Spleen (tissue), 11 donors: Measurements from ENCODE around the gene TMX4. TPM values are rescaled to one million over a fixed set of nuclear protein-coding genes. Genes with fewer than 3 reads are reported as not detected.

Experiments
- DNase-seq: peaks from one replicate; pipeline ENCODE4 v3.0.0-alpha.2; 2020
- H3K27ac ChIP-seq, 8 donors: fragments of 200-600 bp; sonication (generic) in 7 of 8; 1 replicate in 4 of 8; 2 replicates in 4 of 8; pipeline versions ENCODE4 v1.5.0 to v1.8.0; 2016 to 2021; ENCODE audit warnings: inconsistent platforms in 4 of 8, mild to moderate bottlenecking in 4 of 8, moderate library complexity in 1 of 8
- H3K27me3 ChIP-seq, 7 donors: fragments of 200-600 bp; sonication (generic) in 6 of 7; replicated peaks in 1 of 7; 1 replicate in 4 of 7; 2 replicates in 3 of 7; pipeline versions ENCODE4 v1.5.0 to v1.8.0; 2016 to 2021; ENCODE audit warnings: inconsistent platforms in 3 of 7, mild to moderate bottlenecking in 1 of 7
- H3K36me3 ChIP-seq, 6 donors: fragments of 200-600 bp; sonication (generic) in 5 of 6; 1 replicate in 4 of 6; 2 replicates in 2 of 6; pipeline versions ENCODE4 v1.5.0 to v1.8.0; 2016 to 2021; ENCODE audit warnings: inconsistent platforms in 2 of 6
- H3K4me1 ChIP-seq, 6 donors: fragments of 200-600 bp; sonication (generic) in 5 of 6; 1 replicate in 3 of 6; 2 replicates in 3 of 6; pipeline versions ENCODE4 v1.5.0 to v1.8.0; 2016 to 2021; ENCODE audit warnings: inconsistent platforms in 3 of 6
- H3K4me3 ChIP-seq, 8 donors: fragments of 200-600 bp; sonication (generic) in 7 of 8; 1 replicate in 4 of 8; 2 replicates in 4 of 8; pipeline versions ENCODE4 v1.5.0 to v1.8.0; 2016 to 2021; ENCODE audit warnings: inconsistent platforms in 4 of 8, mild to moderate bottlenecking in 4 of 8, moderate library complexity in 2 of 8
- H3K9me3 ChIP-seq, 8 donors: fragments of 200-600 bp; sonication (generic) in 7 of 8; 1 replicate in 4 of 8; 2 replicates in 4 of 8; pipeline versions ENCODE4 v1.5.0 to v1.8.0; 2016 to 2021; ENCODE audit warnings: inconsistent platforms in 4 of 8
- CTCF ChIP-seq, 11 experiments: fragments of 200-600 bp in 7 of 11; fragments of 450-650 bp in 4 of 11; sonication (generic) in 4 of 11; IDR thresholded peaks in 8 of 11; conservative IDR thresholded peaks in 3 of 11; 1 replicate in 7 of 11; 2 replicates in 4 of 11; pipeline versions ENCODE4 v1.4.0 to v1.8.0; 2016 to 2021; ENCODE audit warnings: antibody characterized with exemption in 11 of 11, inconsistent platforms in 4 of 11, mild to moderate bottlenecking in 1 of 11
- POLR2A ChIP-seq, 3 donors: fragments of 450-650 bp; IDR thresholded peaks; one replicate each; pipeline ENCODE4 v1.5.1; 2017; ENCODE audit warnings: antibody characterized with exemption in 3 of 3, mild to moderate bottlenecking in 1 of 3
- POLR2AphosphoS5 ChIP-seq, 3 donors: sonication (generic); formaldehyde crosslinking; IDR thresholded peaks; one replicate each; pipeline ENCODE4 v1.5.1; 2017; ENCODE audit warnings: antibody characterized with exemption in 3 of 3
- WGBS, 5 donors: extraction: QIAGEN DNeasy Blood & Tissue Kit in 3 of 5; methylation state at CpG; one replicate each; pipeline versions ENCODE4 v1.1.5 to v1.1.7; 2013 to 2018; 5-methylcytosine and 5-hydroxymethylcytosine counted together
- intact Hi-C: fragments of 100-400 bp; cut with DNase I; formaldehyde crosslinking; loops from one replicate; pipeline ENCODE4 v1.15.0; 2023; ENCODE audit warnings: low total_unique reads
- polyA plus RNA-seq, 3 donors: library from polyadenylated mRNA; stranded (reverse); fragments of 200-250 nt; gene quantifications; one replicate each; pipeline ENCODE4 v1.2.1, GENCODE V29; 2013
- total RNA-seq, 7 donors: library from RNA; depleted of rRNA in 3 of 7; stranded (reverse); fragments of >200 nt in 3 of 7; fragmentation: NEBNext Ultra II Directional in 4 of 7; extraction: Animal tissue kit (Norgen Biotek cat#: 25700) in 4 of 7; gene quantifications; one replicate each; pipeline versions ENCODE4 v1.1.0 to v1.2.1, GENCODE V29; 2016 to 2021
- donor health status: healthy with polysubstance abuse.
- donor health status: DM: no; HTN: no; CAD: no; lungs with moderate emphysema.
- donor health status: DM: no; HTN: no; CAD: no.
- donor health status: Bipolar disorder and iron deficiency.
- donor health status: healthy.
- donor health status: DM: no; HTN: no; CAD: no.
- donor health status: DM: yes; HTN: yes; CAD: no.

Gene TMX4
- total and polyA plus RNA-seq, 10 donors: 7.5 to 56.3 (median 38.2) TPM

DNA sequence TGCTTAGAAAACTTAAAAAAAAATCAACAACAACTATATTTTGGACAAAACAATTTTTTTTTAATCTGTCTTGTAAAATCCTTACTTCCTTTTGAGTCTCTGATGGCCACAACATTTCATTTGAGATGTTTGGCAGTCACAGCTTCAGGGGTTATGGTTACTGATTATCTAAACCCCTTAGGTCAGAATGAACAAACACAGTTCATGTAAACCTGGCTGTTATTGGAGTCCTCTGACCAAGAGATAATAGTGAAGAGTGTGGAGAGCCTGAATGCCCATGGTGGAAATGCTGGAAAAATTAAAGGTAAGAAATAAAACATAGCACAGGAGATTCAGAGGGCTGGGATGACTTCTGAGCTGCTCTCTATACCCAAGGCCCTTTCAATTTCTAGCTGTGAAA, 38.2 kb downstream of the TMX4 start:
- no peak for DNase-seq
- peaks cover 0 to 93% (median 28%) of the 10 kb centered on the region in 6 donors for H3K36me3 ChIP-seq

GRCh38 chr20:7980332-7981046, 39.1 kb downstream of the TMX4 start:
- no peaks in the 10 kb centered on the region for H3K27me3 ChIP-seq
- TF ChIP-seq CTCF (IDR thresholded peaks at IDR 0.05 in 8 of 11, conservative IDR thresholded peaks at IDR 0.05 in 3 of 11) (peak in 6 of 11 experiments; percentile 24 to 48 (median 34)), POLR2AphosphoS5 (IDR thresholded peaks at IDR 0.05) (peak in 1 of 3 donors; percentile 10), POLR2A (IDR thresholded peaks at IDR 0.05) (no peak)
- no peak for DNase-seq
- intact Hi-C loops: no loop called here
- H3K27ac ChIP-seq: no peak overlapping the region
- peaks cover 0 to 84% (median 26%) of the 10 kb centered on the region in 6 donors for H3K36me3 ChIP-seq
- no peaks in the 10 kb centered on the region for H3K9me3 ChIP-seq
- peaks cover 0 to 12% (median 0%) of the 10 kb centered on the region in 6 donors for H3K4me1 ChIP-seq
- 57 to 64% (median 58%) methylated on average over 10 of the region's 10 CpGs for WGBS, 5 donors
- H3K4me3 ChIP-seq: no peak overlapping the region

More for the DNA sequence above, 38.2 kb downstream of the TMX4 start:
- intact Hi-C loops: no loop called here
- Histone ChIP-seq H3K27me3 (no peaks in the 10 kb centered on the region), H3K4me3 (no peak overlapping the region), H3K9me3 (no peaks in the 10 kb centered on the region), H3K4me1 (peaks cover 0 to 12% (median 0%) of the 10 kb centered on the region in 6 donors), H3K27ac (no peak overlapping the region)
- TF ChIP-seq CTCF (IDR thresholded peaks at IDR 0.05 in 8 of 11, conservative IDR thresholded peaks at IDR 0.05 in 3 of 11) (no peak), POLR2AphosphoS5 (IDR thresholded peaks at IDR 0.05) (no peak), POLR2A (IDR thresholded peaks at IDR 0.05) (no peak)

- peaks cover 0 to 12% (median 0%) of the 10 kb centered on the region in 6 donors for H3K4me1 ChIP-seq
- H3K27ac ChIP-seq: no peak overlapping the region
- intact Hi-C loops: no loop called here
- H3K27me3 ChIP-seq: no peaks in the 10 kb centered on the region
- H3K36me3 ChIP-seq: peaks cover 0 to 56% (median 14%) of the 10 kb centered on the region in 6 donors
- H3K4me3 ChIP-seq: no peak overlapping the region
- no peak for DNase-seq
- no peak for TF ChIP-seq POLR2AphosphoS5 (IDR thresholded peaks at IDR 0.05)
- TF ChIP-seq POLR2A (IDR thresholded peaks at IDR 0.05): no peak
- no peak for TF ChIP-seq CTCF (IDR thresholded peaks at IDR 0.05 in 8 of 11, conservative IDR thresholded peaks at IDR 0.05 in 3 of 11)
- no peaks in the 10 kb centered on the region for H3K9me3 ChIP-seq
- 92 to 98% (median 96%) methylated on average over 5 of the region's 5 CpGs for WGBS, 5 donors
Measured at GRCh38 chr20:7977709-7978108, 41.9 kb downstream of the TMX4 start.

DNA sequence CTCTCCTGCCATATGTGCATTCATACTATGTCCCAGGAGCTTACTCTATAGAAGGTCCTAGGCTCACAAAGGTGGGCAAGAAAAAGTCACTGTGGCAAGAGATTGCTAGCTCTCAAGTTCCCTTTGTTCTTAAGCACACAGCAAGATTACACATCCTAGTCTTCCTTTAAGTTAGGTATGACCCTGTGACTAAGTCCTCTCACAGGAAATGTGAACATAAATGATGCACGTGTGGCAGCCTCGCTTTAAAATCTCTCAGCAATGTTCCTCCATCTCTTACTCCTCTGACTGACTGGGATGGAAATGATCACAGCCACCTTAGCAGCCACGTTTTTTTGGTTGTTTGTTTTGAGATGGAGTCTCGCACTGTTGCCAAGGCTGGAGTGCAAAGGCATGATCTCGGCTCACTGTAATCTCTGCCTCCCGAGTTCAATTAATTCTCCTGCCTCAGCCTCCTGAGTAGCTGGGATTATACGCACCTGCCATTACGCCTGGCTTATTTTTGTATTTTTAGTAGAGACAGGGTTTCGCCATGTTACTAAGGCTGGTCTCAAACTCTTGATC, 43.6 kb downstream of the TMX4 start:
- WGBS, 5 donors: 81 to 89% (median 82%) methylated on average over 9 of the region's 9 CpGs

More for the DNA sequence above, 43.6 kb downstream of the TMX4 start:
- Histone ChIP-seq H3K27ac (no peak overlapping the region), H3K4me1 (peaks cover 0 to 7% (median 0%) of the 10 kb centered on the region in 6 donors), H3K4me3 (no peak overlapping the region), H3K27me3 (no peaks in the 10 kb centered on the region), H3K36me3 (peaks cover 0 to 39% (median 0%) of the 10 kb centered on the region in 6 donors), H3K9me3 (no peaks in the 10 kb centered on the region)
- DNase-seq: no peak
- intact Hi-C loops: no loop called here
- TF ChIP-seq POLR2A (IDR thresholded peaks at IDR 0.05) (no peak), CTCF (IDR thresholded peaks at IDR 0.05 in 8 of 11, conservative IDR thresholded peaks at IDR 0.05 in 3 of 11) (no peak), POLR2AphosphoS5 (IDR thresholded peaks at IDR 0.05) (no peak)
